Measurements from ENCODE around the gene FAM20C.

GRCh38 chr7:269721-270120 lies 77.3 kb downstream of the FAM20C start:
- TF ChIP-seq CTCF (IDR thresholded peaks at IDR 0.05; ENCODE audit: extremely low read depth in 1 of 2, insufficient read depth in 1 of 2, low read depth in 1 of 2, low read length in 2 of 2) = no peak
- TF ChIP-seq POLR2AphosphoS5 (IDR thresholded peaks at IDR 0.05; ENCODE audit: insufficient read depth, low read depth, low read length) = no peak
- TF ChIP-seq POLR2A (IDR thresholded peaks at IDR 0.05; ENCODE audit: low read depth, low read length) = no peak
